ENCODE results near the gene PLEKHG4.
A peak's percentile ranks its signal among the peaks of the same experiment; 100 is the strongest.

DNA sequence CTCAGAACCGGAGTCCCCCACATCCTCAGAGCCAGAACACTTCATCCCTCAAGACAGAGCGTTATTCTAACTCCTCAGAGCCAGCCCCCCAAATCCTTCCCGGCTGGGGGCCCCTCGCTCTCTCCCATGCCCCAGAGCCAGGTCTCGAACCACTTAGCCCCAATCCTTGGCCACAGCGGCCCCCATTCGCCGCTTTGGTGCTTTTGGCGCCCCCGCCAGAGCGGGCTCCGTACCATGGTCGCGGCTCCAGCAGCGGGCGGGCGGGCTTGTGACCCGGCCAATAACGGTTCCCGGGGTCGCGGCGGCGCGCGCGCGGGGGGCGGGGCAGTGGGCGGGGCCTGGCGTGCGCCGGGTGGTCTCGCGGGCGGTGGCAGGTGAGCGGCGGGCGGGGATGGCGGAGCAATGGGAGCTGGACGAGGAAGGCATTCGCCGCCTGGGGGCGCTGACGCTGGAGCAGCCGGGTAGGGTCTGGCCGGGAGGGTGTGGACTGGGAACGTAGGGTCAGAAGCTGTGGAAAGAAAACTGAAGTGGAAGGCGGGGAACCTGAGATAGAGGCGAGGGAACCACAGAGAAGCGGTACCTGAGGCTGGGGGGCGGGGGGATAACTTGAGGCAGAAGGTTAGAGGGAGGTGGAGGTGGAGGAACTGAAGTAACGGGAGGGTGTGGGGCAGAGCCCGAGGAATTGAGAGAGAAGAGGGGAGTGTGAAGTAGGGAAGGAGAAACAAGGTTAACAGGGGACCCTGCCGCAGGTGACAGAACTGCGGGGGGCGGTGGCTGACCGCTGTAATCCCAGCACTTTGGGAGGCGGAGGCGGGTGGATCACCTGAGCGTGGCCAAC lies 47.4 kb downstream of the PLEKHG4 start, which contains the start of the genes KCTD19 and LRRC36:
- no peak for TF ChIP-seq EZH2 (IDR thresholded peaks at IDR 0.05; ENCODE audit: borderline replicate concordance, insufficient read depth, low read length, poor library complexity, severe bottlenecking)
- peak; percentile 22 for TF ChIP-seq MXI1 (conservative IDR thresholded peaks at IDR 0.05; ENCODE audit: poor library complexity, severe bottlenecking)
- TF ChIP-seq, protein P1, sequence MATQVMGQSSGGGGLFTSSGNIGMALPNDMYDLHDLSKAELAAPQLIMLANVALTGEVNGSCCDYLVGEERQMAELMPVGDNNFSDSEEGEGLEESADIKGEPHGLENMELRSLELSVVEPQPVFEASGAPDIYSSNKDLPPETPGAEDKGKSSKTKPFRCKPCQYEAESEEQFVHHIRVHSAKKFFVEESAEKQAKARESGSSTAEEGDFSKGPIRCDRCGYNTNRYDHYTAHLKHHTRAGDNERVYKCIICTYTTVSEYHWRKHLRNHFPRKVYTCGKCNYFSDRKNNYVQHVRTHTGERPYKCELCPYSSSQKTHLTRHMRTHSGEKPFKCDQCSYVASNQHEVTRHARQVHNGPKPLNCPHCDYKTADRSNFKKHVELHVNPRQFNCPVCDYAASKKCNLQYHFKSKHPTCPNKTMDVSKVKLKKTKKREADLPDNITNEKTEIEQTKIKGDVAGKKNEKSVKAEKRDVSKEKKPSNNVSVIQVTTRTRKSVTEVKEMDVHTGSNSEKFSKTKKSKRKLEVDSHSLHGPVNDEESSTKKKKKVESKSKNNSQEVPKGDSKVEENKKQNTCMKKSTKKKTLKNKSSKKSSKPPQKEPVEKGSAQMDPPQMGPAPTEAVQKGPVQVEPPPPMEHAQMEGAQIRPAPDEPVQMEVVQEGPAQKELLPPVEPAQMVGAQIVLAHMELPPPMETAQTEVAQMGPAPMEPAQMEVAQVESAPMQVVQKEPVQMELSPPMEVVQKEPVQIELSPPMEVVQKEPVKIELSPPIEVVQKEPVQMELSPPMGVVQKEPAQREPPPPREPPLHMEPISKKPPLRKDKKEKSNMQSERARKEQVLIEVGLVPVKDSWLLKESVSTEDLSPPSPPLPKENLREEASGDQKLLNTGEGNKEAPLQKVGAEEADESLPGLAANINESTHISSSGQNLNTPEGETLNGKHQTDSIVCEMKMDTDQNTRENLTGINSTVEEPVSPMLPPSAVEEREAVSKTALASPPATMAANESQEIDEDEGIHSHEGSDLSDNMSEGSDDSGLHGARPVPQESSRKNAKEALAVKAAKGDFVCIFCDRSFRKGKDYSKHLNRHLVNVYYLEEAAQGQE (IDR thresholded peaks at IDR 0.05; ENCODE audit: borderline replicate concordance), result peak; percentile 37
- TF ChIP-seq, protein P2, sequence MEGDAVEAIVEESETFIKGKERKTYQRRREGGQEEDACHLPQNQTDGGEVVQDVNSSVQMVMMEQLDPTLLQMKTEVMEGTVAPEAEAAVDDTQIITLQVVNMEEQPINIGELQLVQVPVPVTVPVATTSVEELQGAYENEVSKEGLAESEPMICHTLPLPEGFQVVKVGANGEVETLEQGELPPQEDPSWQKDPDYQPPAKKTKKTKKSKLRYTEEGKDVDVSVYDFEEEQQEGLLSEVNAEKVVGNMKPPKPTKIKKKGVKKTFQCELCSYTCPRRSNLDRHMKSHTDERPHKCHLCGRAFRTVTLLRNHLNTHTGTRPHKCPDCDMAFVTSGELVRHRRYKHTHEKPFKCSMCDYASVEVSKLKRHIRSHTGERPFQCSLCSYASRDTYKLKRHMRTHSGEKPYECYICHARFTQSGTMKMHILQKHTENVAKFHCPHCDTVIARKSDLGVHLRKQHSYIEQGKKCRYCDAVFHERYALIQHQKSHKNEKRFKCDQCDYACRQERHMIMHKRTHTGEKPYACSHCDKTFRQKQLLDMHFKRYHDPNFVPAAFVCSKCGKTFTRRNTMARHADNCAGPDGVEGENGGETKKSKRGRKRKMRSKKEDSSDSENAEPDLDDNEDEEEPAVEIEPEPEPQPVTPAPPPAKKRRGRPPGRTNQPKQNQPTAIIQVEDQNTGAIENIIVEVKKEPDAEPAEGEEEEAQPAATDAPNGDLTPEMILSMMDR (IDR thresholded peaks at IDR 0.05; ENCODE audit: poor library complexity, severe bottlenecking), result peak; percentile 73
- peak; percentile 37 for TF ChIP-seq SMC3 (conservative IDR thresholded peaks at IDR 0.05; ENCODE audit: poor library complexity)
- TF ChIP-seq POLR2AphosphoS5 (IDR thresholded peaks at IDR 0.05), result no peak
- no peak for TF ChIP-seq TAF1 (IDR thresholded peaks at IDR 0.05; ENCODE audit: low read depth)
- no peak for TF ChIP-seq EP300 (conservative IDR thresholded peaks at IDR 0.05; ENCODE audit: poor library complexity, severe bottlenecking)
